ENCODE results near the gene KRTAP10-12. TPM values are rescaled to one million over a fixed set of nuclear protein-coding genes. Genes with fewer than 3 reads are reported as not detected.
"Not testable (repeated sequence)": the region's sequence is repeated elsewhere in the genome, so short reads cannot be mapped to it uniquely, and the experiment has no call there.

The KRTAP10-12 gene
- total RNA-seq, 1 donor from 2014 or later: not detected

- Mint-ChIP-seq H3K27ac (no peak within 1 kb of the TSS), H3K27me3 (no peaks in the 10 kb centered on the region), H3K36me3 (no peaks in the 10 kb centered on the region), H3K9me3 (peaks cover 13% of the 10 kb centered on the region), H3K4me1 (ENCODE audit: unreplicated experiment) (no peaks in the 10 kb centered on the region), H3K4me3 (no peak within 1 kb of the TSS)
- DNase-seq (ENCODE audit: extremely low spot score, unreplicated experiment): peak; percentile 27
- no peak for TF ChIP-seq CTCF (conservative IDR thresholded peaks at IDR 0.05)
Observed at GRCh38 chr21:44657635-44658540, 39.1 kb upstream of the KRTAP10-12 start, which contains the start of gene KRTAP12-3. KRTAP12-3 (plus strand) TSS chr21:44657932; CDS start chr21:44657980, 48 bp downstream.

- H3K9me3 Mint-ChIP-seq: peaks cover 13% of the 10 kb centered on the region
- H3K4me1 Mint-ChIP-seq (ENCODE audit: unreplicated experiment): no peaks in the 10 kb centered on the region
- DNase-seq (ENCODE audit: extremely low spot score, unreplicated experiment): peak; percentile 22
- no peaks in the 10 kb centered on the region for H3K36me3 Mint-ChIP-seq
- no peaks in the 10 kb centered on the region for H3K27me3 Mint-ChIP-seq
- TF ChIP-seq CTCF (conservative IDR thresholded peaks at IDR 0.05): no peak
- no peak overlapping the region for H3K4me3 Mint-ChIP-seq
- no peak overlapping the region for H3K27ac Mint-ChIP-seq
Observed at GRCh38 chr21:44658541-44658910, 38.4 kb upstream of the KRTAP10-12 start.

- H3K27me3 Mint-ChIP-seq: no peaks in the 10 kb centered on the region
- H3K27ac Mint-ChIP-seq: no peak overlapping the region
- peaks cover 13% of the 10 kb centered on the region for H3K9me3 Mint-ChIP-seq
- H3K36me3 Mint-ChIP-seq: no peaks in the 10 kb centered on the region
- H3K4me3 Mint-ChIP-seq: no peak overlapping the region
- H3K4me1 Mint-ChIP-seq (ENCODE audit: unreplicated experiment): no peaks in the 10 kb centered on the region
- peak; percentile 34 for DNase-seq (ENCODE audit: extremely low spot score, unreplicated experiment)
- no peak for TF ChIP-seq CTCF (conservative IDR thresholded peaks at IDR 0.05)
Observed at GRCh38 chr21:44658913-44659595, 37.9 kb upstream of the KRTAP10-12 start.

- H3K27me3 Mint-ChIP-seq, H3K9me3 Mint-ChIP-seq: not testable (repeated sequence)
- DNase-seq (ENCODE audit: extremely low spot score, unreplicated experiment): peak; percentile 24
Observed at GRCh38 chr21:44661567-44661966, 35.4 kb upstream of the KRTAP10-12 start.

GRCh38 chr21:44664691-44665090, 32.3 kb upstream of the KRTAP10-12 start:
- H3K27ac Mint-ChIP-seq: no peak overlapping the region

More at GRCh38 chr21:44661567-44661966, 35.4 kb upstream of the KRTAP10-12 start:
- H3K36me3 Mint-ChIP-seq; H3K4me3 Mint-ChIP-seq; H3K27ac Mint-ChIP-seq; H3K4me1 Mint-ChIP-seq (ENCODE audit: unreplicated experiment): not testable (repeated sequence)

More at GRCh38 chr21:44664691-44665090, 32.3 kb upstream of the KRTAP10-12 start:
- DNase-seq (ENCODE audit: extremely low spot score, unreplicated experiment): peak; percentile 24
- Mint-ChIP-seq H3K4me1 (ENCODE audit: unreplicated experiment) (no peaks in the 10 kb centered on the region), H3K4me3 (no peak overlapping the region), H3K27me3 (peaks cover 4% of the 10 kb centered on the region), H3K9me3 (peaks cover 4% of the 10 kb centered on the region), H3K36me3 (no peaks in the 10 kb centered on the region)
- no peak for TF ChIP-seq CTCF (conservative IDR thresholded peaks at IDR 0.05)

Data from type B pancreatic cell (in vitro differentiated cells).